B cell (primary cell): ENCODE data around the gene HIPK1. TPM values are rescaled to one million over a fixed set of nuclear protein-coding genes. Genes with fewer than 3 reads are reported as not detected.

ENCODE experiments used
- ATAC-seq: fragments of 200-7000 bp; cut with Tn5 transposase; one replicate; pipeline ENCODE4 v1.10.0; 2021; ENCODE audit warnings: low read depth, mild to moderate bottlenecking, moderate number of reproducible peaks, moderate library complexity
- CTCF ChIA-PET: fragments of 350-600 bp; sonication (Branson Sonifier 250); formaldehyde crosslinking; loops from one replicate; lab custom pipeline; 2021; ENCODE audit warnings: antibody characterized with exemption, inconsistent platforms; lab: Charles Lee
- POLR2A ChIA-PET: fragments of 350-600 bp; sonication (Branson Sonifier 250); formaldehyde crosslinking; loops from one replicate; lab custom pipeline; 2021; ENCODE audit warnings: antibody characterized with exemption; lab: Charles Lee
- DNase-seq: peaks from one replicate; pipeline ENCODE4 v3.0.0; 2013
- H2AFZ ChIP-seq: 2 replicates; pipeline ENCODE4 v1.6.1; 2012; ENCODE audit warnings: mild to moderate bottlenecking, low read depth, low read length; ENCODE audit not compliant: insufficient read depth, poor library complexity, severe bottlenecking
- H3K27ac ChIP-seq, 2 donors: 1 replicate in 1 of 2; 2 replicates in 1 of 2; pipeline ENCODE4 v1.5.1; 2012 to 2013; ENCODE audit warnings: low read length in 2 of 2, mild to moderate bottlenecking in 2 of 2, moderate library complexity in 1 of 2
- H3K27me3 ChIP-seq, 4 experiments: fragments of 200-600 bp in 1 of 4; sonication (generic) in 1 of 4; replicated peaks in 1 of 4; 1 replicate in 2 of 4; 2 replicates in 2 of 4; pipeline versions ENCODE4 v1.6.1 to v1.7.0; 2013 to 2016; ENCODE audit warnings: low read length in 3 of 4, mild to moderate bottlenecking in 2 of 4, mixed read lengths in 1 of 4, moderate library complexity in 1 of 4; ENCODE audit not compliant: insufficient read depth in 4 of 4, control insufficient read depth in 3 of 4; ENCODE audit errors: control extremely low read depth in 1 of 4
- H3K36me3 ChIP-seq, 2 experiments: replicated peaks in 1 of 2; 1 replicate in 1 of 2; 2 replicates in 1 of 2; pipeline versions ENCODE4 v1.6.1 to v1.7.1; 2013; ENCODE audit warnings: low read length in 1 of 2; ENCODE audit not compliant: insufficient read depth in 2 of 2, control insufficient read depth in 1 of 2; ENCODE audit errors: control extremely low read depth in 1 of 2, extremely low read depth in 1 of 2
- H3K4me1 ChIP-seq, 2 donors: fragments of 200-600 bp in 1 of 2; sonication (generic) in 1 of 2; 1 replicate in 1 of 2; 2 replicates in 1 of 2; pipeline versions ENCODE4 v1.5.1 to v1.6.1; 2013 to 2017; ENCODE audit warnings: low read length in 2 of 2; ENCODE audit not compliant: control insufficient read depth in 2 of 2, insufficient read depth in 2 of 2
- H3K4me2 ChIP-seq: replicated peaks from 2 replicates; pipeline ENCODE3; 2012; ENCODE audit warnings: mild to moderate bottlenecking, low read depth, low read length; ENCODE audit not compliant: poor library complexity, severe bottlenecking
- H3K4me3 ChIP-seq, 5 experiments: fragments of 200-600 bp in 1 of 5; sonication (generic) in 1 of 5; 1 replicate in 3 of 5; 2 replicates in 2 of 5; pipeline versions ENCODE4 v1.5.1 to v1.7.0; 2011 to 2016; ENCODE audit warnings: low read length in 4 of 5, mild to moderate bottlenecking in 4 of 5, low read depth in 2 of 5, control low read depth in 1 of 5, moderate library complexity in 1 of 5; ENCODE audit not compliant: insufficient read depth in 1 of 5; ENCODE audit errors: control extremely low read depth in 1 of 5, extremely low read depth in 1 of 5
- H3K79me2 ChIP-seq: fragments of 200-600 bp; sonication (generic); one replicate; pipeline ENCODE4 v1.6.0; 2016; ENCODE audit warnings: low read length; ENCODE audit not compliant: control insufficient read depth, insufficient read depth
- H3K9ac ChIP-seq: fragments of 200-600 bp; sonication (generic); 2 replicates; pipeline ENCODE4 v1.6.1; 2017; ENCODE audit warnings: mild to moderate bottlenecking, low read length, moderate library complexity
- H3K9me3 ChIP-seq, 3 donors: one replicate each; pipeline versions ENCODE4 v1.6.1 to v1.7.1; 2013; ENCODE audit warnings: low read length in 2 of 3; ENCODE audit not compliant: control insufficient read depth in 2 of 3, insufficient read depth in 1 of 3; ENCODE audit errors: control extremely low read depth in 1 of 3
- H4K20me1 ChIP-seq: 2 replicates; pipeline ENCODE4 v1.6.0; 2012; ENCODE audit warnings: mild to moderate bottlenecking, low read length; ENCODE audit not compliant: insufficient read depth, control insufficient read depth, poor library complexity, severe bottlenecking
- H3K27ac Mint-ChIP-seq: one replicate; pipeline ENCODE4 v1.8.0; 2021; ENCODE audit warnings: mixed read lengths
- H3K27me3 Mint-ChIP-seq: one replicate; pipeline ENCODE4 v1.8.0; 2021; ENCODE audit warnings: mixed read lengths
- H3K4me1 Mint-ChIP-seq: one replicate; pipeline ENCODE4 v1.8.0; 2021; ENCODE audit warnings: mixed read lengths
- H3K4me3 Mint-ChIP-seq: one replicate; pipeline ENCODE4 v1.8.0; 2021; ENCODE audit warnings: mixed read lengths
- H3K9me3 Mint-ChIP-seq: one replicate; pipeline ENCODE4 v1.8.0; 2022; ENCODE audit warnings: mixed read lengths; ENCODE audit not compliant: insufficient read depth
- EZH2 ChIP-seq: IDR thresholded peaks from 2 replicates; pipeline ENCODE4 v1.6.1; 2012; ENCODE audit warnings: borderline replicate concordance, low read depth, mild to moderate bottlenecking, moderate library complexity, low read length; ENCODE audit not compliant: insufficient read depth, poor library complexity, severe bottlenecking
- intact Hi-C: fragments of 100-400 bp; cut with micrococcal nuclease; formaldehyde crosslinking; loops from one replicate; pipeline ENCODE4 v1.10.0; 2022
- polyA plus RNA-seq: library from polyadenylated mRNA; depleted of rRNA; stranded (reverse); fragments of >200 nt; gene quantifications from 2 replicates; pipeline ENCODE4 v1.2.3, GENCODE V29; 2012
- total RNA-seq, 2 donors: library from RNA; stranded (reverse); fragments of 120-200 nt in 1 of 2; gene quantifications; 1 replicate in 1 of 2; 2 replicates in 1 of 2; pipeline versions ENCODE4 v1.2.3 to v1.2.4, GENCODE V29; 2013 to 2022
- TF ChIP-seq, protein P1 (sequence below): fragments of 200-600 bp; IDR thresholded peaks from one replicate; pipeline ENCODE4 v1.8.0; 2022; ENCODE audit warnings: antibody characterized with exemption, mild to moderate bottlenecking

HIPK1 gene
- total and polyA plus RNA-seq, 2 donors (not counting 1 experiment from before 2014, with no cell fraction given) = 13.6 to 48.0 TPM

DNA sequence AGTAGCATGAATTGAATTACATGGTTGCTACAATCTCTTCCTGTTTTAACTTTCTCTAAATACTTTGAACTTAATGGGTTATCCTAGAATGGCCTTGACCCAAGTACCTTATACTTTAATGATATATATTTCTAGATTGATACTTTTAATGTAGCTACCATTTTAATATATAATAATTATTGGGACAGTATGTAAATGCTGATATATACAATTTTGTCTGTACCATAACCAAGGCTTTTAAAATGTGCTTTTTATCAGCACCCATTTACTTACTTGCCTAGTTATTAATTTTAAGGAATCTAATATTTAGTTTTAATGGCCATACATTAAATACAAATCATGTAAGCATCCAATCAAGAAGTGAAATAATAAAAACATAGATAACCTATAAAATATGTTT, 13.4 kb downstream of the HIPK1 start:
- H3K9me3 ChIP-seq = no peaks in the 10 kb centered on the region
- peaks cover 0 to 16% of the 10 kb centered on the region in 2 experiments for H3K36me3 ChIP-seq
- Mint-ChIP-seq H3K27ac (no peak overlapping the region), H3K4me3 (no peak overlapping the region), H3K27me3 (no peaks in the 10 kb centered on the region), H3K9me3 (no peaks in the 10 kb centered on the region), H3K4me1 (peaks cover 55% of the 10 kb centered on the region)
- peaks cover 41% of the 10 kb centered on the region for H4K20me1 ChIP-seq
- ChIA-PET POLR2A (no interaction called here), CTCF (no interaction called here)
- intact Hi-C loops = no loop called here
- peaks cover 87% of the 10 kb centered on the region for H3K79me2 ChIP-seq
- no peak for TF ChIP-seq EZH2
- TF ChIP-seq, protein P1, sequence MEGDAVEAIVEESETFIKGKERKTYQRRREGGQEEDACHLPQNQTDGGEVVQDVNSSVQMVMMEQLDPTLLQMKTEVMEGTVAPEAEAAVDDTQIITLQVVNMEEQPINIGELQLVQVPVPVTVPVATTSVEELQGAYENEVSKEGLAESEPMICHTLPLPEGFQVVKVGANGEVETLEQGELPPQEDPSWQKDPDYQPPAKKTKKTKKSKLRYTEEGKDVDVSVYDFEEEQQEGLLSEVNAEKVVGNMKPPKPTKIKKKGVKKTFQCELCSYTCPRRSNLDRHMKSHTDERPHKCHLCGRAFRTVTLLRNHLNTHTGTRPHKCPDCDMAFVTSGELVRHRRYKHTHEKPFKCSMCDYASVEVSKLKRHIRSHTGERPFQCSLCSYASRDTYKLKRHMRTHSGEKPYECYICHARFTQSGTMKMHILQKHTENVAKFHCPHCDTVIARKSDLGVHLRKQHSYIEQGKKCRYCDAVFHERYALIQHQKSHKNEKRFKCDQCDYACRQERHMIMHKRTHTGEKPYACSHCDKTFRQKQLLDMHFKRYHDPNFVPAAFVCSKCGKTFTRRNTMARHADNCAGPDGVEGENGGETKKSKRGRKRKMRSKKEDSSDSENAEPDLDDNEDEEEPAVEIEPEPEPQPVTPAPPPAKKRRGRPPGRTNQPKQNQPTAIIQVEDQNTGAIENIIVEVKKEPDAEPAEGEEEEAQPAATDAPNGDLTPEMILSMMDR = no peak
- no peak overlapping the region for H3K4me2 ChIP-seq
- no peak overlapping the region for H3K9ac ChIP-seq
- DNase-seq = no peak
- no peak overlapping the region for H3K27ac ChIP-seq
- ATAC-seq = no peak
- H2AFZ ChIP-seq = no peak overlapping the region
- peaks cover 23 to 31% of the 10 kb centered on the region in 2 donors for H3K4me1 ChIP-seq
- H3K27me3 ChIP-seq = no peaks in the 10 kb centered on the region
- H3K4me3 ChIP-seq = no peak overlapping the region

GRCh38 chr1:113943028-113943811, 14.1 kb downstream of the HIPK1 start:
- Mint-ChIP-seq H3K27ac (no peak overlapping the region), H3K27me3 (no peaks in the 10 kb centered on the region), H3K9me3 (no peaks in the 10 kb centered on the region), H3K4me3 (no peak overlapping the region), H3K4me1 (peaks cover 56% of the 10 kb centered on the region)
- intact Hi-C loops = no loop called here
- Histone ChIP-seq H2AFZ (no peak overlapping the region), H3K4me2 (no peak overlapping the region), H3K36me3 (peaks cover 0 to 16% of the 10 kb centered on the region in 2 experiments), H3K27ac (no peak overlapping the region), H3K9me3 (no peaks in the 10 kb centered on the region), H3K4me1 (peaks cover 26 to 34% of the 10 kb centered on the region in 2 donors), H3K4me3 (no peak overlapping the region), H4K20me1 (peaks cover 41% of the 10 kb centered on the region), H3K9ac (no peak overlapping the region), H3K27me3 (no peaks in the 10 kb centered on the region), H3K79me2 (peaks cover 86% of the 10 kb centered on the region)
- ATAC-seq (no peak), DNase-seq (no peak)
- POLR2A ChIA-PET = no interaction called here
- TF ChIP-seq EZH2 = no peak
- TF ChIP-seq, protein P1 = no peak
- CTCF ChIA-PET = no interaction called here
